Lower leg skin (tissue), 4 donors: Measurements from ENCODE around the gene ZNF777. TPM values are rescaled to one million over a fixed set of nuclear protein-coding genes. Genes with fewer than 3 reads are reported as not detected.
A peak's percentile ranks its signal among the peaks of the same experiment; 100 is the strongest.

ENCODE experiments used
- DNase-seq, 2 donors: peaks; one replicate each; pipeline ENCODE4 v3.0.0-alpha.2; 2019; ENCODE audit warnings: low spot score in 2 of 2
- H3K4me3 ChIP-seq: fragments of 200-600 bp; sonication (generic); 2 replicates; pipeline ENCODE4 v1.5.1; 2017; ENCODE audit warnings: mild to moderate bottlenecking, low read depth; ENCODE audit not compliant: poor library complexity, severe bottlenecking
- POLR2A ChIP-seq, 2 donors: fragments of 450-650 bp; IDR thresholded peaks; one replicate each; pipeline ENCODE4 v1.6.1; 2016 to 2017; ENCODE audit warnings: antibody characterized with exemption in 2 of 2, mild to moderate bottlenecking in 1 of 2, moderate library complexity in 1 of 2
- WGBS, 2 donors: methylation state at CpG; one replicate each; pipeline ENCODE4 v1.1.5; 2018; 5-methylcytosine and 5-hydroxymethylcytosine counted together
- intact Hi-C: fragments of 100-400 bp; cut with DNase I; formaldehyde crosslinking; loops from one replicate; pipeline ENCODE4 v1.15.0; 2023; ENCODE audit warnings: low total_unique reads
- total RNA-seq, 4 donors: library from RNA; depleted of rRNA; stranded (reverse); fragments of >200 nt; gene quantifications; one replicate each; pipeline ENCODE4 v1.1.0, GENCODE V29; 2016
- TF ChIP-seq, protein P1 (sequence below), 3 donors: fragments of 450-650 bp; IDR thresholded peaks; one replicate each; pipeline ENCODE4 v1.5.1; 2016; ENCODE audit warnings: antibody characterized with exemption in 3 of 3, mild to moderate bottlenecking in 3 of 3, moderate library complexity in 2 of 3

Gene ZNF777
- total RNA-seq, 4 donors from 2014 or later = 10.6 to 18.7 (median 15.4) TPM

DNA sequence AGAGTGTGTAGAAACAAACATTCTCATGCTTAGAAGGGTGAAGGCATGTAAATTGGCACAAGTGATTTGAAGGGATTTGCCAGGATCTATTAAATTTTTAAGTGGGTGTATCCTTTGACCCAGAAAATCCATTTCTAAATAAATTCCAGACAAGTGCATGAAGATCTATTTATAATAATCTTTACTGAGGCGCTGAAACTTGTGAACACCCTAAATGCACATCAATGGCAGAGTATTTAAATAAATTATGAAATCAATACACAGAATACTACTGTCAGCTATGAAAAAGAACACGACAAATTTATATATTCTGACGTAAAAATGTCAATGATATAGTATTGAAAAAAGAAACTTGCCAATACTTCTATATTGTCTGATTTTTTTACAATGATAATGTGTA, 17.9 kb downstream of the ZNF777 start:
- WGBS, 2 donors = 70 to 75% methylated on average over 3 of the region's 3 CpGs
- intact Hi-C loops = no loop called here
- DNase-seq = no peak
- no peak overlapping the region for H3K4me3 ChIP-seq
- TF ChIP-seq POLR2A (IDR thresholded peaks at IDR 0.05) = no peak
- TF ChIP-seq, protein P1, sequence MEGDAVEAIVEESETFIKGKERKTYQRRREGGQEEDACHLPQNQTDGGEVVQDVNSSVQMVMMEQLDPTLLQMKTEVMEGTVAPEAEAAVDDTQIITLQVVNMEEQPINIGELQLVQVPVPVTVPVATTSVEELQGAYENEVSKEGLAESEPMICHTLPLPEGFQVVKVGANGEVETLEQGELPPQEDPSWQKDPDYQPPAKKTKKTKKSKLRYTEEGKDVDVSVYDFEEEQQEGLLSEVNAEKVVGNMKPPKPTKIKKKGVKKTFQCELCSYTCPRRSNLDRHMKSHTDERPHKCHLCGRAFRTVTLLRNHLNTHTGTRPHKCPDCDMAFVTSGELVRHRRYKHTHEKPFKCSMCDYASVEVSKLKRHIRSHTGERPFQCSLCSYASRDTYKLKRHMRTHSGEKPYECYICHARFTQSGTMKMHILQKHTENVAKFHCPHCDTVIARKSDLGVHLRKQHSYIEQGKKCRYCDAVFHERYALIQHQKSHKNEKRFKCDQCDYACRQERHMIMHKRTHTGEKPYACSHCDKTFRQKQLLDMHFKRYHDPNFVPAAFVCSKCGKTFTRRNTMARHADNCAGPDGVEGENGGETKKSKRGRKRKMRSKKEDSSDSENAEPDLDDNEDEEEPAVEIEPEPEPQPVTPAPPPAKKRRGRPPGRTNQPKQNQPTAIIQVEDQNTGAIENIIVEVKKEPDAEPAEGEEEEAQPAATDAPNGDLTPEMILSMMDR (IDR thresholded peaks at IDR 0.05) = no peak

DNA sequence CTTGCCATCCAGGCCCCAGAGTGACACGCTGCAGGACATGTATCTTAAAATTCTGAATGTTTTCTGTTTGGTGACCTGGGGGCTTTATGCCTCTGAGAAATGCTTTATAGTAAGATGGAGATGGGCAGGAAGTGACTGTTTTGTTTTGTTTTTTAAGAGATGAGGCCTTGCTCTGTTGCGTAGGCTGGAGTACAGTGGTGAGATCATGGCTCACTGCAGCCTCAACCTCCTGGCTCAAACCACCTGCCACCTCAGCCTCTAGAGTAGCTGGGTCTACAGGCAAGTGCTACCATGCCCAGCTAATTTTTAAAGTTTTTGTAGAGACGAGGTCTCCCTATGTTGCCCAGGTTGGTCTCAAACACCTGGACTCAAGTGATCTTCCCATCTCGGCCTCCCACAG, 20.6 kb downstream of the ZNF777 start:
- TF ChIP-seq, protein P1 (IDR thresholded peaks at IDR 0.05) = no peak
- TF ChIP-seq POLR2A (IDR thresholded peaks at IDR 0.05) = no peak

DNA sequence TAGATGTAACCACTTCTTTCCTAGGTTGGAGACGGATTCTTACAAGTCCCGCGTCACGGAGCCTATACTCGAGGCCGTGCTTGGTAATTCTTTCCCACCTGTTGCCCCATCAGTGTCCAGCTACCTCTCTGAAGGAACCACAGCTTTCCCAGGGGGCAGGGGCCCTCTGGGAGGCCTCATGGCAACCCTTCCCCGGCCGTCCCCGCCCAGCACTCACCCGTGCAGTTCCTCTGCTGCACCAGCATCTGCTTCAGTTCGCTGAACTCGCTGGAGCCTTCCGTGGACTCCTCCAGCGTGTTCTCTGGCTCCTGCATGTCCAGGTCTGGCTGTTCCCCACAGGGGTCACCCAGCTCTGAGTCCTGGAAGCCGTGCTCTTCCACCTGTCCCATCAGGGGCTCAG, 24.5 kb downstream of the ZNF777 start:
- intact Hi-C loops = no loop called here
- TF ChIP-seq POLR2A (IDR thresholded peaks at IDR 0.05) = no peak
- TF ChIP-seq, protein P1 (IDR thresholded peaks at IDR 0.05) = no peak
- peak in 1 of 2 donors; percentile 37 for DNase-seq
- WGBS, 2 donors = 94 to 95% methylated on average over 15 of the region's 15 CpGs
- no peak overlapping the region for H3K4me3 ChIP-seq

More for the DNA sequence above, 20.6 kb downstream of the ZNF777 start:
- intact Hi-C loops = no loop called here
- peak in 1 of 2 donors; percentile 9 for DNase-seq
- H3K4me3 ChIP-seq = no peak overlapping the region
- WGBS, 2 donors = 79 to 82% methylated on average over 4 of the region's 4 CpGs

DNA sequence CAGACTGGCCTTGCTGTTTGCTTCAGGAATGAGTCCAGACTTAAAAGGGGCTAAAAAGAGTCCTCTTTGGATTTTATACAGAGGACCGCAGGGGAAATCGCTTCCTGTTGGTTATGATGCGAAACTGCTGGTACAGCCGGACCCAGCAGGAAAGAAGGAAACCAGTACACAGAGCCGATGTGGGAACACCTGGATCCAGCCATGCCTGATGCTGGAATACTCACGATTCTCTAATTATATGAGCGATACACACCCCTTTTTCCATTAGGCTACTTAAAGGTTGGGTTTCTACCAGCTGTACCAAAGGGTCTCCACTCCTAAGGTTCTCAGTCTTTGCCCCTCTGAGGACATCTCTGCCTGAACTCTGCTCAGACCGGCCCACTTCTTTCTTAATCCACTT, 27.7 kb downstream of the ZNF777 start:
- intact Hi-C loops = no loop called here
- no peak for DNase-seq
- WGBS, 2 donors = 86 to 92% methylated on average over 8 of the region's 8 CpGs
- H3K4me3 ChIP-seq = no peak overlapping the region
- TF ChIP-seq, protein P1 (IDR thresholded peaks at IDR 0.05) = no peak
- TF ChIP-seq POLR2A (IDR thresholded peaks at IDR 0.05) = no peak

DNA sequence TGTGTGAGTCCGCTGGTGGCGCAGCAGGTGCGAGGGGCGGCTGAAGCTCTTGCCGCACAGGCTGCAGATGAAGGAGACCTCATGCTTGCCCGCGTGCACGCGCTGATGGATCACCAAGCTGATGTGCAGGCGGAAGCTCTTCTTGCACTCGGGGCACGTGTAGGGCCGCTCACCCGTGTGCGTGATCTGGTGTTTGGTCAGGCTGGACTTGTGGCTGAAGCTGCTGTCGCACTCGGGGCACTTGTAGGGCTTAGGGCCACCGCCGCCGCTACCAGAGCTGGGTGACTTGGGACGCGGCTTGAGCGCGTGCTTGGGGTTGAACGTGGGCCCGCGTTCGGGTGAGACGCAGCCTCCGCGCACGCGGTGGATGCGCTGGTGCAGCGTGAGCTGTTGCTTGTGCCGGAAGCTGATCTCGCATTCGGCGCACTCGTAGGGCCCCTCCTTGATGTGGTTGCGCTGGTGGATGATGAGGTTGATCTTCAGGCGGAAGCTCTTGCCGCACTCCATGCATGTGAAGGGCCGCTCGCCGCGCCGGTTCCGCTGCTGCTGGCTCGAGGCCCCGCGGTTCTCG, 28.7 kb downstream of the ZNF777 start:
- 95% methylated on average over 48 to 53 of the region's 53 CpGs for WGBS, 2 donors
- TF ChIP-seq POLR2A (IDR thresholded peaks at IDR 0.05) = no peak
- TF ChIP-seq, protein P1 (IDR thresholded peaks at IDR 0.05) = no peak
- no peak for DNase-seq
- intact Hi-C loops = no loop called here
- H3K4me3 ChIP-seq = no peak overlapping the region
